Fibroblast of lung (primary cell): Measurements from ENCODE around the gene SRPK2.

Experiments
- EZH2 ChIP-seq: IDR thresholded peaks from 2 replicates; pipeline ENCODE4 v1.5.1; 2012; ENCODE audit warnings: low read length, control low read depth, mild to moderate bottlenecking; ENCODE audit errors: missing control alignments
- TF ChIP-seq, protein P1 (sequence below), 2 donors: IDR thresholded peaks in 1 of 2; conservative IDR thresholded peaks in 1 of 2; 1 replicate in 1 of 2; 2 replicates in 1 of 2; pipeline ENCODE4 v1.5.1; 2011 to 2012; ENCODE audit warnings: low read length in 2 of 2, control low read depth in 1 of 2, inconsistent platforms in 1 of 2, low read depth in 1 of 2, mild to moderate bottlenecking in 1 of 2

DNA sequence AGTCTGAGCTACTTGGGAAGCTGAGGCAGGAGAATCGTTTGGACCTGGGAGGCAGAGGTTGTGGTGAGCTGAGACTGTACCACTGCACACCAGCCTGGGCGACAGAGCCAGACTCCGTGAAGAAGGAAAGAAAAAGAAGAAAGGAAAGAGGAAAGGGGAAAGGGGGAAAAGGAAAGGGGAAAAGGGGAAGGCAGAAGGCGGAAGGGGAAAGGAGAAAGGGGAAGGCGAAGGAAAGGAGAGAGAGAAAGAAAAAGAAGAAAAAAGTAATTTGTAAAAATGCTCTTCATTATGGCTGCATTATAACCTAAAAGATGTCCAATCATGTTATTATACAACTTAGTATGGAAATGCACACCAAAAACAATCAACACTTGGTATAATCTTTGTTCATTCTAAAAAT, 110.2 kb downstream of the SRPK2 start:
- TF ChIP-seq, protein P1, sequence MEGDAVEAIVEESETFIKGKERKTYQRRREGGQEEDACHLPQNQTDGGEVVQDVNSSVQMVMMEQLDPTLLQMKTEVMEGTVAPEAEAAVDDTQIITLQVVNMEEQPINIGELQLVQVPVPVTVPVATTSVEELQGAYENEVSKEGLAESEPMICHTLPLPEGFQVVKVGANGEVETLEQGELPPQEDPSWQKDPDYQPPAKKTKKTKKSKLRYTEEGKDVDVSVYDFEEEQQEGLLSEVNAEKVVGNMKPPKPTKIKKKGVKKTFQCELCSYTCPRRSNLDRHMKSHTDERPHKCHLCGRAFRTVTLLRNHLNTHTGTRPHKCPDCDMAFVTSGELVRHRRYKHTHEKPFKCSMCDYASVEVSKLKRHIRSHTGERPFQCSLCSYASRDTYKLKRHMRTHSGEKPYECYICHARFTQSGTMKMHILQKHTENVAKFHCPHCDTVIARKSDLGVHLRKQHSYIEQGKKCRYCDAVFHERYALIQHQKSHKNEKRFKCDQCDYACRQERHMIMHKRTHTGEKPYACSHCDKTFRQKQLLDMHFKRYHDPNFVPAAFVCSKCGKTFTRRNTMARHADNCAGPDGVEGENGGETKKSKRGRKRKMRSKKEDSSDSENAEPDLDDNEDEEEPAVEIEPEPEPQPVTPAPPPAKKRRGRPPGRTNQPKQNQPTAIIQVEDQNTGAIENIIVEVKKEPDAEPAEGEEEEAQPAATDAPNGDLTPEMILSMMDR (conservative IDR thresholded peaks at IDR 0.05 in 1 of 2, IDR thresholded peaks at IDR 0.05 in 1 of 2; ENCODE audit: low read depth in 1 of 2, low read length in 2 of 2) = no peak
- no peak for TF ChIP-seq EZH2
